Measurements from ENCODE around the gene LSM8. TPM values are rescaled to one million over a fixed set of nuclear protein-coding genes. Genes with fewer than 3 reads are reported as not detected.

The LSM8 gene
- total RNA-seq, 2 donors from 2014 or later = 47.9 to 61.4 TPM

DNA sequence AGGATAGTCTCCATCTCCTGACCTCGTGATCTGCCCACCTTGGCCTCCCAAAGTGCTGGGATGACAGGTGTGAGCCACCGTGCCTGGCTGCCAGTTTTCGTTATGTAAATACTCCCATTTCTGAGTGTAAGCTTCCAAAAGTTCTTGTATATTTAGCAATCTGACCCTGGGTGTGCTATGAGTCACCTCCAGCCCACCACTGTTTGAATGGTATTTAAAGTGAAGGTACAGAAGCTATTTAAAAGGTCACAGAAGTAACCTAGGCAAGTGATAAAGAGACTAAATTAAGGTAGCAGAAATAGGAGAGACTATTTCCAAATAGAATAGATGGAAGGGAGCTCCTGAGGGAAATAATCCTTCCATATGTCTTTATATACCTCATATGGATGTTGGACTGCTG lies 36.6 kb downstream of the LSM8 start:
- Mint-ChIP-seq H3K4me1 (peaks cover under 1% of the 10 kb centered on the region), H3K27ac (no peak overlapping the region), H3K27me3 (ENCODE audit: insufficient read depth) (peaks cover 2% of the 10 kb centered on the region), H3K4me3 (no peak overlapping the region), H3K9me3 (no peaks in the 10 kb centered on the region), H3K36me3 (ENCODE audit: low read depth) (no peaks in the 10 kb centered on the region)
- Histone ChIP-seq H3K9me3 (ENCODE audit: control insufficient read depth, low read length) (no peaks in the 10 kb centered on the region), H3K27ac (ENCODE audit: low read depth, low read length) (no peak overlapping the region), H3K9ac (ENCODE audit: extremely low read depth, low read length, poor library complexity, severe bottlenecking) (no peak overlapping the region), H3K27me3 (ENCODE audit: control insufficient read depth, insufficient read depth, low read length, poor library complexity, severe bottlenecking) (no peaks in the 10 kb centered on the region), H3K36me3 (ENCODE audit: control insufficient read depth, insufficient read depth, low read length) (no peaks in the 10 kb centered on the region), H3K4me1 (ENCODE audit: control insufficient read depth, insufficient read depth, low read length) (no peaks in the 10 kb centered on the region), H3K4me3 (ENCODE audit: low read length) (no peak overlapping the region)
- TF ChIP-seq, protein P1, sequence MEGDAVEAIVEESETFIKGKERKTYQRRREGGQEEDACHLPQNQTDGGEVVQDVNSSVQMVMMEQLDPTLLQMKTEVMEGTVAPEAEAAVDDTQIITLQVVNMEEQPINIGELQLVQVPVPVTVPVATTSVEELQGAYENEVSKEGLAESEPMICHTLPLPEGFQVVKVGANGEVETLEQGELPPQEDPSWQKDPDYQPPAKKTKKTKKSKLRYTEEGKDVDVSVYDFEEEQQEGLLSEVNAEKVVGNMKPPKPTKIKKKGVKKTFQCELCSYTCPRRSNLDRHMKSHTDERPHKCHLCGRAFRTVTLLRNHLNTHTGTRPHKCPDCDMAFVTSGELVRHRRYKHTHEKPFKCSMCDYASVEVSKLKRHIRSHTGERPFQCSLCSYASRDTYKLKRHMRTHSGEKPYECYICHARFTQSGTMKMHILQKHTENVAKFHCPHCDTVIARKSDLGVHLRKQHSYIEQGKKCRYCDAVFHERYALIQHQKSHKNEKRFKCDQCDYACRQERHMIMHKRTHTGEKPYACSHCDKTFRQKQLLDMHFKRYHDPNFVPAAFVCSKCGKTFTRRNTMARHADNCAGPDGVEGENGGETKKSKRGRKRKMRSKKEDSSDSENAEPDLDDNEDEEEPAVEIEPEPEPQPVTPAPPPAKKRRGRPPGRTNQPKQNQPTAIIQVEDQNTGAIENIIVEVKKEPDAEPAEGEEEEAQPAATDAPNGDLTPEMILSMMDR (conservative IDR thresholded peaks at IDR 0.05) = no peak
- no peak for DNase-seq
- WGBS, 2 experiments (ENCODE audit: insufficient coverage in 1 of 2, insufficient read length in 1 of 2) = 64 to 67% methylated on average over 3 of the region's 3 CpGs

DNA sequence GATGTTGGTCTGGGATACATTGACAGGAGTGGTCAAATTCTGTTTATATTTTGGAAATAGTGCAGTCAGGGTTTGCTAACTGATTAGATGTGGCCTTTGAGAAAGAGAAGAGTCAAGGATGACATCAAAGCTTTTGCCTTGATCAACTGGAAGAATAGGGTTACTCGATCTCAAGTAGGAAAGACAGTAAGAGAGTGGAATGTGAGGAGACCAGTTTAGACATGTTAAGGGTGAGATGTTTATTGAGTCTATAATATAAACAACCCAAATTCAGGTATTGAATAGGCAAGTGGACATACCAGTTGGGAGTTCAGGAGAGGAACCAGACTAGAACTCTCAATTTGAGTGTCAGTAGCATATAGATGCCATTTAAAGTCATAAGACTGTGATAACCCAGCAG lies 38.6 kb downstream of the LSM8 start:
- Histone ChIP-seq H3K9ac (ENCODE audit: extremely low read depth, low read length, poor library complexity, severe bottlenecking) (no peak overlapping the region), H3K4me3 (ENCODE audit: low read length) (no peak overlapping the region), H3K27ac (ENCODE audit: low read depth, low read length) (no peak overlapping the region), H3K9me3 (ENCODE audit: control insufficient read depth, low read length) (no peaks in the 10 kb centered on the region), H3K36me3 (ENCODE audit: control insufficient read depth, insufficient read depth, low read length) (no peaks in the 10 kb centered on the region), H3K4me1 (ENCODE audit: control insufficient read depth, insufficient read depth, low read length) (peaks cover 12% of the 10 kb centered on the region), H3K27me3 (ENCODE audit: control insufficient read depth, insufficient read depth, low read length, poor library complexity, severe bottlenecking) (no peaks in the 10 kb centered on the region)
- H3K27me3 Mint-ChIP-seq (ENCODE audit: insufficient read depth) = peaks cover 2% of the 10 kb centered on the region
- no peaks in the 10 kb centered on the region for H3K36me3 Mint-ChIP-seq (ENCODE audit: low read depth)
- TF ChIP-seq, protein P1 (conservative IDR thresholded peaks at IDR 0.05) = no peak
- WGBS, 2 experiments (ENCODE audit: insufficient coverage in 1 of 2, insufficient read length in 1 of 2) = 91% methylated on average over 1 of the region's 1 CpG; no CpG with 5 or more reads in 1 of the 2 experiments
- no peak overlapping the region for H3K4me3 Mint-ChIP-seq
- no peak for DNase-seq
- no peak overlapping the region for H3K27ac Mint-ChIP-seq
- H3K4me1 Mint-ChIP-seq = peaks cover 11% of the 10 kb centered on the region
- H3K9me3 Mint-ChIP-seq = no peaks in the 10 kb centered on the region

DNA sequence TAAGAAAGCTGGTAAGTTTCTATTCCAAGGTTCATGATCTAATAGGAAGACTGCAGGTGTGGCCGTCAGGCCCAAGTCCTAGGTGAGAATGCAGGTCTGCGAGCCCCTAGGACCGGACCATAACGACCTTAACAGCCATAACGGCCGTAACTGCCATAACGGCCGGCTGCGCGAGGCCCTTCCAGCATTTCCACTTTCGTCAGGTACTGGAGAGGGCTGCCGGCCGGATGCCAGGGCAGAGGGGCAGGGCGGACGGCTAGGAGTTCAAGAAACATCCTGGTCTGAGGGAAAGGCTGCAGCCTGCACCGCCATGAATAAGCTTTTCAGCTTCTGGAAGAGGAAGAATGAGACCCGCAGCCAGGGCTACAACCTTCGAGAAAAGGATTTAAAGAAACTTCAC lies 40.6 kb downstream of the LSM8 start, which contains the start of gene ANKRD7:
TSS of gene ANKRD7 (plus strand) at position 184 of the 400 bp plus-strand sequence. CDS start at position 311, 127 bp downstream.
- H3K27me3 ChIP-seq (ENCODE audit: control insufficient read depth, insufficient read depth, low read length, poor library complexity, severe bottlenecking) = peaks cover 10% of the 10 kb centered on the region
- TF ChIP-seq, protein P1 (conservative IDR thresholded peaks at IDR 0.05) = no peak
- H3K4me3 ChIP-seq (ENCODE audit: low read length) = no peak within 1 kb of the TSS
- peaks cover 12% of the 10 kb centered on the region for H3K4me1 ChIP-seq (ENCODE audit: control insufficient read depth, insufficient read depth, low read length)
- no peak within 1 kb of the TSS for H3K9ac ChIP-seq (ENCODE audit: extremely low read depth, low read length, poor library complexity, severe bottlenecking)
- no peaks in the 10 kb centered on the region for H3K36me3 Mint-ChIP-seq (ENCODE audit: low read depth)
- no peak within 1 kb of the TSS for H3K4me3 Mint-ChIP-seq
- no peaks in the 10 kb centered on the region for H3K9me3 ChIP-seq (ENCODE audit: control insufficient read depth, low read length)
- peaks cover 11% of the 10 kb centered on the region for H3K4me1 Mint-ChIP-seq
- no peak for DNase-seq
- no peaks in the 10 kb centered on the region for H3K36me3 ChIP-seq (ENCODE audit: control insufficient read depth, insufficient read depth, low read length)
- no peak within 1 kb of the TSS for H3K27ac Mint-ChIP-seq
- no peaks in the 10 kb centered on the region for H3K9me3 Mint-ChIP-seq
- H3K27me3 Mint-ChIP-seq (ENCODE audit: insufficient read depth) = peaks cover 6% of the 10 kb centered on the region
- WGBS, 2 experiments (ENCODE audit: insufficient coverage in 1 of 2, insufficient read length in 1 of 2) = 95 to 96% methylated on average over 10 to 18 of the region's 18 CpGs
- no peak within 1 kb of the TSS for H3K27ac ChIP-seq (ENCODE audit: low read depth, low read length)
